K562 (cell line): ENCODE measurements around the gene RIPOR1. TPM values are rescaled to one million over a fixed set of nuclear protein-coding genes. Genes with fewer than 3 reads are reported as not detected.

Experiments used
- BCLAF1 ChIP-seq, 2 experiments: fragments of 450-650 bp in 1 of 2; IDR thresholded peaks; 2 replicates each; pipeline ENCODE4 v1.6.1; 2011 to 2017; ENCODE audit warnings: low read depth in 2 of 2, antibody characterized with exemption in 1 of 2, borderline replicate concordance in 1 of 2, low read length in 1 of 2, mild to moderate bottlenecking in 1 of 2, mixed read lengths in 1 of 2; ENCODE audit not compliant: control insufficient read depth in 1 of 2
- CTCFL ChIP-seq: IDR thresholded peaks from 2 replicates; pipeline ENCODE4 v1.6.1; 2011; ENCODE audit warnings: borderline replicate concordance, low read depth, mild to moderate bottlenecking, moderate library complexity, low read length; ENCODE audit not compliant: insufficient read depth, poor library complexity, severe bottlenecking
- POLR2AphosphoS2 ChIP-seq: IDR thresholded peaks from 2 replicates; pipeline ENCODE4 v1.6.1; 2012; ENCODE audit warnings: low read length, improper control_type of control experiment
- REST ChIP-seq, 2 experiments: fragments of 450-650 bp; formaldehyde crosslinking in 1 of 2; IDR thresholded peaks; 2 replicates each; pipeline versions ENCODE4 v1.4.0 to v1.6.1; 2014 to 2020; ENCODE audit warnings: mild to moderate bottlenecking in 2 of 2, borderline replicate concordance in 1 of 2, low read depth in 1 of 2
- ZNF398 ChIP-seq: fragments of 250-450 bp; sonication (Bioruptor Pico); IDR thresholded peaks from 2 replicates; pipeline ENCODE4 v1.8.0; 2021; ENCODE audit warnings: moderate library complexity, mild to moderate bottlenecking, inconsistent platforms
- polyA plus RNA-seq, 8 experiments: library from polyadenylated mRNA; depleted of rRNA in 4 of 8; stranded (reverse) in 5 of 8; unstranded in 3 of 8; fragments of >200 nt; fragmentation: Nextera tagmentation in 2 of 8; fragmentation: Illumina TruSeq in 1 of 8; extraction: Ambion mirVana in 2 of 8; extraction: Trizol in 1 of 8; gene quantifications; 2 replicates each; pipeline versions ENCODE4 v1.2.1 to v1.2.3, GENCODE V29; 2011 to 2014; ENCODE audit warnings: inconsistent platforms in 1 of 8, missing spikeins in 1 of 8
- total RNA-seq, 7 experiments: library from RNA; depleted of rRNA in 6 of 7; stranded (reverse); fragments of >200 nt in 6 of 7; fragmentation: Illumina TruSeq in 2 of 7; extraction: Trizol in 2 of 7; gene quantifications; 2 replicates each; pipeline versions ENCODE4 v1.2.1 to v1.2.3, GENCODE V29; 2011 to 2021; ENCODE audit warnings: low replicate concordance in 1 of 7

RIPOR1 gene
- total and polyA plus RNA-seq, 9 of the 15 experiments (the other 6 are each of a cell fraction or from before 2014, with no cell fraction given): 0.36 to 31.1 (median 3.0) TPM

GRCh38 chr16:67563708-67564468 lies 35.3 kb downstream of the RIPOR1 start (continued):
- TF ChIP-seq REST (IDR thresholded peaks at IDR 0.05; ENCODE audit: borderline replicate concordance) (0 out of 2 replicates have a peak, but pooled peaks have one; percentile 3), REST (CRISPR knock-in tag; IDR thresholded peaks at IDR 0.05; ENCODE audit: low read depth) (no peak), BCLAF1 (IDR thresholded peaks at IDR 0.05; ENCODE audit: borderline replicate concordance in 1 of 2, control insufficient read depth in 1 of 2, low read depth in 2 of 2, low read length in 1 of 2) (0 out of 4 replicates have a peak, but pooled peaks of 1 of the 2 experiments have one; percentile 38), POLR2AphosphoS2 (no peak), ZNF398 (no peak), CTCFL (no peak)
